GM18502 (cell line): ENCODE data around the gene GPR119.
A peak's percentile ranks its signal among the peaks of the same experiment; 100 is the strongest.
"Not testable (repeated sequence)": the region's sequence is repeated elsewhere in the genome, so short reads cannot be mapped to it uniquely, and the experiment has no call there.

Experiments used
- ATAC-seq: cut with Tn5 transposase; IDR thresholded peaks from one replicate; pipeline ENCODE4 v1.9.1; 2021; ENCODE audit warnings: mild to moderate bottlenecking; ENCODE audit not compliant: unreplicated experiment, poor library complexity

Gene GPR119

DNA sequence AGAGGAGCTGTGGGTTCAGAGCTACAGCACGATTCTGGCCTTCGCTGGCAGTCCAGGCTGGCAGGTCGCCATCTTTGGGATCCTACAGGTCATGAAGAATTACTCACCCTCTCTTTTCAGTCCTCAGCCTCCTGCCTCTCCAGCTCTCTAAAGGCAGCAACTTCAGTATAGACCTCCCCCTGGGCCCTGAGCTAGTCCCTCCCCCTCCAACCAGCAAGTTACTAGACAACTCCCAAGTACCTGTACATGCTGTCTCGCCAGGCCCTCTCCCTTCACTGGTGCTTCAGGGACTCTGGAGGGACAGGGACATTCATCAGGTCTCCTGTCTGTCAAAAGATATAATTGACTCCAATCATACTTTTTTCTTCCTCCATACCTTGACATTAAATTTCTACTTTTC lies at the start of gene GPR119:
TSS of gene GPR119 (minus strand) at position 155 of the 400 bp plus-strand sequence. CDS start 227 bp downstream, outside the sequence.
- no peak for ATAC-seq

GRCh38 chrX:130429236-130429635 lies 43.8 kb upstream of the GPR119 start:
- not testable (repeated sequence) for ATAC-seq

DNA sequence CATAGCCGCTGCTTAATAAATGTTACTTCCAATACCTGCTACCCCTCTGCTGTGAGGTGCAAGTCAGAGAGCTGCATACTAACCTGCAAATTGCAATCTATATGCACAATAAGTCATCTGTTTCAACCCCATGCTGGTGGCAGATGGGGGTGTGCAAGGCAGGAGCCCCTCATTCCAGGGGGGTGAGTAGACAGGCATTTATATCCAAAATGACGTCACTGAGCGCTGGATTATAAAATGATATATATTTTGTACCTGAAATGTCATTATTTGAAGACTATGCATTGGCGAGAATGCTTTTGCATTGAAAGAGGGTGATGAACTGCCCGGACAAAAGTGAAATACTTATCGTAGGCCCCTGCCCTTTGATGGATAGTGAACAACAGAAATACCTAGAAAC lies 41.1 kb upstream of the GPR119 start:
- ATAC-seq, result no peak

DNA sequence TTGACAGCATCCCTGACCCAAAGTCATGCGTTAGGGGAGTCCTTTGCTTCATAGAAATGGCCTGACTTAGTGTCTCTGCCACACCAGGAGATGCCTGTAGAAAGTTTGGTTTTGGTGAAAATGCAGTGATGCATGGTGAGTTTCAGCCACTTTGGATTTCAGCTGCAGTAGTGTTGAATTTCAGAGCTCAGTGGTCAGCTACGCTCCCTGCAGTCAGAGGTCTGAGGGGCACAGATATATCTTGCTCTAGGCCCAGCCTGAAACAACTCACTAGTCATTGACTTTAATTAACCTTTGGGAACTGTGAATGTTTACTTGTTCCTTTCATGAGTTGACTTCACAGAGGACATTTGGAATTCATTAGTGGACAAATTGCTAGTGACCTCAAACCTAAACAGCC lies 33.8 kb upstream of the GPR119 start:
- no peak for ATAC-seq

DNA sequence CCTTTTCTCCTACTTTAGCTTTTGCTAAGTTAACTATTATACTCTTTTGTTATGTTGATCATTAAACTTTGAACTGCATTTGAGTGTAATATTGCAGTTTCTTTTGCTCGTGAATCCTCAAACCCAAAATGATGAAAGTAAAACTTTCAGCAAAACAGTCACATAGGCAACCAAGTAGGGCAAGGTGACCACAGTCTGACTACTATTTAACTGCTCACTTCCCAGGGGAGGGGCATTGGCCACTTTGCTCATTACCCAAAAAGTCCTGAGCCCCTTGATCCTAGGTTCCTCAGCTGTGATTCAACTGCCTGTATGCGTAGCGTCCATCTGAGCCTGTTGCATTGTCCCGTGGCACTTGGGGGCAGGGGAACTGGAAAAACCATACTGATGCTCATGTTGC lies 33.3 kb upstream of the GPR119 start:
- no peak for ATAC-seq

DNA sequence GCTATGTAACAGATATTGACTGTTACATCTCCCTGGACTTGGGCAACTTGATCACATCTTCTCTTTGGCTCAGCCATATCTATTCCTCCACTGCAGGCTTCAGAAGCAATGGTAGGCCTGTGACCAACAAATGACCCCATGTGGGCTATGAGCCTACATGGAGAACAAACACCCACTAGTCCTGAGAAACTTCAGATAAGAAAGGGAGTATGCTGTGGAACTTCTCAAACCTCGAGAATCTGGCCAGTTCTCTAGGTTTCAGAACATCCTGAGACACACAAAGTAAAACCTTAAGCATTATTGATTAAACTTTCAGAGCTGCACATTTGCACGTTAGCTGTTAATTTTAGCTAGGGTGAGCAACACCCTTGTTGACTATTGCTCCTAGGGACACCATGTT lies 32.6 kb upstream of the GPR119 start:
- ATAC-seq, result no peak

DNA sequence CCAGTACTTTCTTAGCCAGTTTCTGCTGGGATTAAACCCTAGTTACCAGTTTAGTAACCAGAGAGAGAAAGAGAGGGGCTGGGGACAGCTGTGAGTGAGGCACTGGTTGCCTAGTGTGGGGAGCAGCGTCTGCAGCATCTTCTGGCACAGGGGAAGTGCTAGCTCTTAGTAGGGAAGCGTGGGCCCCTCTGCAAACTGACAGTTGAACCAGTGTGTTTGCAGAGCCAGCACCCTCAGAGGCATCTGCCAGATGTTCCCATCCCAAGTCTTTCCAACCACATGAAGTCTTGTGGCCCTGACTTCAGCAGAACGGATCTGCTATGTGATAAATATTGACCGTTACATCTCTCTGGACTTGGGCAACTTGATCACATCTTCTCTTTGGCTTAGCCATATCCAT lies 31.3 kb upstream of the GPR119 start:
- ATAC-seq, result no peak

GRCh38 chrX:130415201-130415600 lies 29.7 kb upstream of the GPR119 start:
- ATAC-seq, result no peak

GRCh38 chrX:130414800-130415199 lies 29.3 kb upstream of the GPR119 start:
- no peak for ATAC-seq

- no peak for ATAC-seq
These were observed 27.9 kb upstream of the GPR119 start for GRCh38 chrX:130413415-130413814.

GRCh38 chrX:130402208-130402684 lies 16.8 kb upstream of the GPR119 start:
- ATAC-seq, result no peak

DNA sequence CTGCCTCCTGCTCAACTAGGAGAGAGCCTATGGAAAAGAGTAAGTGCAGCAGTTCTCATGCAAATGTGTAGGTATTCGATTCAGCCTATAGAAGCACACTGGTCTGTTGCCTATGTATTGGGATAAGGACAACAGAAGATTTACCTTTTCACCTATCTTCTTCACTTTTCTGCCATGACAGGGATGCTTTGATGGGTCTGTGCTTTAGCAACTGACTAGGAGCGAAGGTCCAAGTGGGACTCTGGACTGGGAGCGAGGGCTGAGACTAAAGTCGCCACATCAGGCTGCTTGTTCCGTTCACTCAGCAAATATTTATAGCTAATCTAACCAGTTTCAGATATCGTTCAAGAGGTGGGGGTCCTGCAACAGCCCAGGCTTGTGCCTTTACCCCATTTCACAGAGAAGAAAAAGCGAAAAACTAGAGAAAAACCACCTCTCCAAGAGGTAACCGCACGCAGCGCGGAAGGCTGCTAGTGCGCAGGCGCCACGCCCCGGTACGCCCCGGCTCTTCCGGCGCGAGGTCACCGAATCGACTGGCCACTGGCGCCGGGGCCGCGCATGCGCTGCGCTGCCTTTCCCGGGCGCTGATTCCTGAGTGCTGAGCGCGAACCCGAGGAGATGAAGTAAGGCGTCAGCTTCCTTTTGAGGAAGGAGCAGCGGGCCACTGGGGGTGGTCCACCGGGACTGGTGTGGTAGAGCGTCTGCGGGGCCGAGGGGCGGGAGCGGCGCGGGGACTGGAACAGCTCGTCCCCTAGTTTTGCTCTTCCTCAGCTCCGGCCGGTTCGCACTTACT lies 16.1 kb upstream of the GPR119 start, which contains the start of gene RBMX2:
TSS of gene RBMX2 (plus strand) at position 573 of the 793 bp plus-strand sequence. CDS start at position 619, 46 bp downstream.
- ATAC-seq, result peak; percentile 93

DNA sequence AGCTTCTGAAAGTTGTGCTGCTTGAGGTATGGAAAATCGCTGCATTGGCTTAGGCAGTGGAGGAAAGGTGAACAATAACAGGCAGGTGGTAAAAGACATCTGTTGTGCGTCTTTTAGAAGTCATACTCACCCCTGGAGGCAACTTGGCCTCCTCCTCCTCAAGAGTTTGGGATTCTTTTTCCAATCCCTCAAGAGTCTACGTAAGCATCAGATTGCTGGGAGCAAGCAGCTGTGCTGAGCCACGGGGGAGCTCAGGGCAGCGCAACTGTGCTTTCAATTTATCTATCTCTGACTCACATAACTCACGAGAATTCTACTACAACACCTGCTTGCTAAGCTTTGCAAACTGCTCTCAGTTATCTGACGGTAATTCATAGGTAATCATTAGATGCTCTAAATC lies 9.9 kb upstream of the GPR119 start:
- no peak for ATAC-seq

- ATAC-seq, result no peak
These were observed 8.1 kb upstream of the GPR119 start for GRCh38 chrX:130393451-130394074.

GRCh38 chrX:130386408-130386808 lies 934 bp upstream of the GPR119 start:
- no peak for ATAC-seq

GRCh38 chrX:130378024-130378669 lies 7.3 kb downstream of the GPR119 start:
- ATAC-seq, result no peak

DNA sequence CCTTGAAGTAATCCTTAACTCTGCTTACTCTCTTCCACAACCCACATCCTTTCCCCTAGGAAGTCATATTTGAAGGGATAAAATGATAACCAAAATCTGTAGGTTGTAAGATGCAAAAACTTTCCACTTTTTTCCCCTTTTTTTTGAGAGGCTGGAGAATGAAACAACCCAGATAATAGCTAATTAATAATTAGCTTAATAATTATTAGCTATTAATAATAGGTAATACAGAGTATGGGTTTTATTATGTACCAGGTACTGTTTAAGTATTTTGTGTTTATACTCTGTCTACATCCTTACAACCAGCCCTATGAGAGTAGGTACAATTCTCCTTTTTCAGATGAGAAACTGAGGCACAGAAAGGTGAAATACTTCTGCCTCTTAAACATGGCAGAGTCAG lies 9.4 kb downstream of the GPR119 start:
- no peak for ATAC-seq

DNA sequence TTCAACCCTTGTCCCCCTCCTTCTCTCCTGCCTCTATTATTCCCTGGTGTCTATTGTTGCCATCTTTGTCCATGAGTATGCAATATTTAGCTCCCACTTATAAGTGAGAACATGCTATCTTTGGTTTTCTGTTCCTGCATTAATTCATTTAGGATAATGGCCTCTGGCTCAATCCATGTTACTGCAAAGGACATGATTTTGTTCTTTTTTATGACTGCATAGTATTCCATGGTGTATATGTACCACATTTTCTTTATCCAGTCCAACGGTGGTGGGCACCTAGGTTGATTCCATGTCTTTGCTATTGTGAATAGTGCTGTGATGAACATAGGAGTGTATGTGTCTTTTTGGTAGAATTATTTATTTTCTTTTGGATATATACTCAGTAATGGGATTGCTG lies 33.4 kb downstream of the GPR119 start:
- not testable (repeated sequence) for ATAC-seq

GRCh38 chrX:130351567-130351966 lies 33.9 kb downstream of the GPR119 start:
- no peak for ATAC-seq

DNA sequence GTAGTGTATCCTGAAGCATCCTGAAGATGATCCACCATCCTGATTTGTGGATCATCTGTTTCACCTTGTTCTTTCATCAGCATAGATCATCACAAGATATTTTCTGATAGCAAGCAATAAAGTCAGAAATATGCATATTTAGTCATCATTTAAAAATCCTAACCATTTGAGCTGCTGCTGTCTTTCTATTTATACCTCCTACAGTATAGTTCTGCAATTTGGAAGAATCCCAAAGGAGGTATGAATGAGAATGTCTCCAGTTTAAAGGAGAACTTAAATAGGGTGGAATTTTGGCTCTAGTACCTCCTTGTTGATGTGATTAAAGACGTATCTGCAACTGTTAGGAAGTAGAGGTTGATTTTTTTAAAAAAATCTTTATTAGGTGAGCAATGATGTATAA lies 38.2 kb downstream of the GPR119 start:
- no peak for ATAC-seq

DNA sequence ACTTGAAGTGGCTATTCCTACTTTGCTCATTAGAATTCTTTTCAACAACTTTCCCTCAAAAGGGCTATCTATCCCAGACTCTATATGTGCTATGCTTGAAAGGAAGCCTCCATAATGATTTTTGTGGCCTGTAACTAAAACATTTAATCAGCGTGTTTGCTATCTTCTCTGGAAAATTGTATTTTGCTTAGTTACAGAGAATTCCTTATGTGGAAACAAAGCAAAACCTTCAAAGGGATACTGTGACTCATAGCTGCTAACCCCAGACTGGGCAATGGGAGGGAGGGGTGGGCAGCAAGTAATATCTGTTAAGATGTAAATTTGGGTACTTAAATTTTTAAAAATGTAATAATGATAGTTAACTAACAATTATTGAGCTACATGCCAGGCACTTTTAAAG lies 42.1 kb downstream of the GPR119 start:
- ATAC-seq, result no peak
